A549 treated with CORT108297 at 1 μM for 4 hours (cell line): ENCODE results near the gene REM2. TPM values are rescaled to one million over a fixed set of nuclear protein-coding genes. Genes with fewer than 3 reads are reported as not detected.

Experiments
- total RNA-seq: library from RNA; stranded (reverse); fragments of 200-300 nt; extraction: Qiagen RNA extraction; gene quantifications from 5 replicates; pipeline ENCODE4 v1.2.3, GENCODE V29; 2022

REM2 gene
- total RNA-seq = 0.30 to 0.50 TPM (median 0.44 TPM) in 5 replicates

GRCh38 chr14:22883173-22883976 lies at the start of gene REM2:
TSS of gene REM2 (plus strand) at chr14:22883222. CDS start at chr14:22883288, 66 bp downstream.

GRCh38 chr14:22836301-22837113 lies 46.5 kb upstream of the REM2 start, which contains the start of gene MMP14:
TSS of gene MMP14 (plus strand) at chr14:22836585. CDS start at chr14:22836818, 233 bp downstream.

GRCh38 chr14:22871224-22872032 lies 11.6 kb upstream of the REM2 start, which contains the start of gene LRP10:
TSS of gene LRP10 (plus strand) at chr14:22871740. CDS start at chr14:22872304, 564 bp downstream.

GRCh38 chr14:22918804-22919600 lies 36.0 kb downstream of the REM2 start, which contains the start of gene RBM23:
TSS of gene RBM23 (minus strand) at chr14:22919149.

GRCh38 chr14:22929104-22929960 lies 46.3 kb downstream of the REM2 start, which contains the start of gene PRMT5:
TSS of gene PRMT5 (minus strand) at chr14:22929376. CDS start at chr14:22929361, 15 bp downstream.

Other genes starting within 250 kb of the REM2 start
- not detected in 5 replicates for gene OR6J1, start 238.9 kb upstream of the REM2 start, total RNA-seq
- 146 to 171 TPM (median 165 TPM) in 5 replicates for gene OXA1L, start 116.5 kb upstream of the REM2 start, total RNA-seq
- gene SLC7A7, start 67.8 kb upstream of the REM2 start, total RNA-seq = 12.6 to 19.5 TPM (median 15.3 TPM) in 5 replicates
- 125 to 231 TPM (median 198 TPM) in 5 replicates for gene MRPL52, start 53.3 kb upstream of the REM2 start, total RNA-seq
- gene MMP14, start 46.6 kb upstream of the REM2 start, total RNA-seq = 0.51 to 0.69 TPM (median 0.68 TPM) in 5 replicates
- gene LRP10, start 11.5 kb upstream of the REM2 start, total RNA-seq = 58.5 to 90.1 TPM (median 82.3 TPM) in 5 replicates
- gene RBM23, start 35.9 kb downstream of the REM2 start, total RNA-seq = 62.1 to 70.9 TPM (median 63.9 TPM) in 5 replicates
- gene PRMT5, start 46.2 kb downstream of the REM2 start, total RNA-seq = 105 to 136 TPM (median 107 TPM) in 5 replicates
- 33.3 to 40.0 TPM (median 36.3 TPM) in 5 replicates for gene HAUS4, start 73.9 kb downstream of the REM2 start, total RNA-seq
- gene AJUBA, start 99.3 kb downstream of the REM2 start, total RNA-seq = 35.7 to 49.4 TPM (median 39.5 TPM) in 5 replicates
- 2.9 to 3.8 TPM (median 3.7 TPM) in 5 replicates for gene C14orf93, start 126.9 kb downstream of the REM2 start, total RNA-seq
- 293 to 335 TPM (median 321 TPM) in 5 replicates for gene PSMB5, start 151.7 kb downstream of the REM2 start, total RNA-seq
- gene PSMB11, start 159.0 kb downstream of the REM2 start, total RNA-seq = not detected in 5 replicates
- gene CDH24, start 174.3 kb downstream of the REM2 start, total RNA-seq = 3.0 to 5.9 TPM (median 5.2 TPM) in 5 replicates
- 98.4 to 109 TPM (median 104 TPM) in 5 replicates for gene ACIN1, start 211.9 kb downstream of the REM2 start, total RNA-seq
- 85.2 to 110 TPM (median 105 TPM) in 5 replicates for gene C14orf119, start 212.3 kb downstream of the REM2 start, total RNA-seq
- gene CIROP, start 221.8 kb downstream of the REM2 start, total RNA-seq = not detected in 5 replicates
- gene CEBPE, start 236.0 kb downstream of the REM2 start, total RNA-seq = not detected in 5 replicates